Endodermal cell (in vitro differentiated cells): ENCODE measurements around the gene ELL. TPM values are rescaled to one million over a fixed set of nuclear protein-coding genes. Genes with fewer than 3 reads are reported as not detected.

ENCODE experiments used
- DNase-seq: peaks from one replicate; pipeline ENCODE4 v3.0.0-alpha.2; 2017
- H3K27ac ChIP-seq: 2 replicates; pipeline ENCODE4 v1.5.1; 2013; ENCODE audit warnings: mild to moderate bottlenecking, low read depth, low read length, moderate library complexity
- H3K27me3 ChIP-seq: 2 replicates; pipeline ENCODE4 v1.6.1; 2013; ENCODE audit warnings: mild to moderate bottlenecking, low read length, moderate library complexity; ENCODE audit not compliant: insufficient read depth, control insufficient read depth, poor library complexity, severe bottlenecking
- H3K36me3 ChIP-seq: 2 replicates; pipeline ENCODE4 v1.7.0; 2013; ENCODE audit warnings: mild to moderate bottlenecking, low read length, moderate library complexity; ENCODE audit not compliant: control insufficient read depth, insufficient read depth
- H3K4me1 ChIP-seq: one replicate; pipeline ENCODE4 v1.7.0; 2013; ENCODE audit warnings: low read length; ENCODE audit not compliant: control insufficient read depth, insufficient read depth
- H3K4me3 ChIP-seq: 2 replicates; pipeline ENCODE4 v1.5.1; 2013; ENCODE audit warnings: mild to moderate bottlenecking, low read length, moderate library complexity
- H3K9ac ChIP-seq: 2 replicates; pipeline ENCODE4 v1.6.1; 2013; ENCODE audit warnings: mild to moderate bottlenecking, low read length, moderate library complexity; ENCODE audit not compliant: poor library complexity, severe bottlenecking; ENCODE audit errors: extremely low read depth
- H3K9me3 ChIP-seq: 2 replicates; pipeline ENCODE4 v1.6.1; 2013; ENCODE audit warnings: mild to moderate bottlenecking, low read length, moderate library complexity; ENCODE audit not compliant: control insufficient read depth
- H3K27ac Mint-ChIP-seq: 2 replicates; pipeline ENCODE4 v1.8.0; 2020; ENCODE audit warnings: mixed read lengths
- H3K27me3 Mint-ChIP-seq: 2 replicates; pipeline ENCODE4 v1.8.0; 2021; ENCODE audit warnings: mild to moderate bottlenecking, mixed read lengths; ENCODE audit not compliant: insufficient read depth
- H3K36me3 Mint-ChIP-seq: 2 replicates; pipeline ENCODE4 v1.8.0; 2020; ENCODE audit warnings: low read depth, mixed read lengths
- H3K4me1 Mint-ChIP-seq: 2 replicates; pipeline ENCODE4 v1.8.0; 2020; ENCODE audit warnings: mixed read lengths
- H3K4me3 Mint-ChIP-seq: 2 replicates; pipeline ENCODE4 v1.8.0; 2020; ENCODE audit warnings: mild to moderate bottlenecking, moderate library complexity, mixed read lengths
- H3K9me3 Mint-ChIP-seq: 2 replicates; pipeline ENCODE4 v1.8.0; 2020; ENCODE audit warnings: mild to moderate bottlenecking, mixed read lengths
- WGBS, 2 experiments: methylation state at CpG; one replicate each; pipeline versions ENCODE4 v1.1.5 to v1.1.7; 2013; ENCODE audit warnings: missing lambda C conversion rate in 2 of 2, mixed read lengths in 1 of 2; ENCODE audit not compliant: insufficient coverage in 1 of 2, insufficient read length in 1 of 2; 5-methylcytosine and 5-hydroxymethylcytosine counted together
- total RNA-seq, 2 donors: library from RNA; stranded (reverse); fragmentation: NEBNext Ultra II Directional in 1 of 2; extraction: Animal tissue kit (Norgen Biotek cat#: 25700) in 1 of 2; gene quantifications; 2 replicates in 1 of 2; 3 replicates in 1 of 2; pipeline ENCODE4 v1.2.1, GENCODE V29; 2021
- TF ChIP-seq, protein P1 (sequence below): fragments of 200-600 bp; sonication (generic); conservative IDR thresholded peaks from 2 replicates; pipeline ENCODE4 v1.5.0; 2021; ENCODE audit warnings: antibody characterized with exemption, mild to moderate bottlenecking

ELL gene
- total RNA-seq, 2 donors from 2014 or later = 10.9 to 15.4 TPM

DNA sequence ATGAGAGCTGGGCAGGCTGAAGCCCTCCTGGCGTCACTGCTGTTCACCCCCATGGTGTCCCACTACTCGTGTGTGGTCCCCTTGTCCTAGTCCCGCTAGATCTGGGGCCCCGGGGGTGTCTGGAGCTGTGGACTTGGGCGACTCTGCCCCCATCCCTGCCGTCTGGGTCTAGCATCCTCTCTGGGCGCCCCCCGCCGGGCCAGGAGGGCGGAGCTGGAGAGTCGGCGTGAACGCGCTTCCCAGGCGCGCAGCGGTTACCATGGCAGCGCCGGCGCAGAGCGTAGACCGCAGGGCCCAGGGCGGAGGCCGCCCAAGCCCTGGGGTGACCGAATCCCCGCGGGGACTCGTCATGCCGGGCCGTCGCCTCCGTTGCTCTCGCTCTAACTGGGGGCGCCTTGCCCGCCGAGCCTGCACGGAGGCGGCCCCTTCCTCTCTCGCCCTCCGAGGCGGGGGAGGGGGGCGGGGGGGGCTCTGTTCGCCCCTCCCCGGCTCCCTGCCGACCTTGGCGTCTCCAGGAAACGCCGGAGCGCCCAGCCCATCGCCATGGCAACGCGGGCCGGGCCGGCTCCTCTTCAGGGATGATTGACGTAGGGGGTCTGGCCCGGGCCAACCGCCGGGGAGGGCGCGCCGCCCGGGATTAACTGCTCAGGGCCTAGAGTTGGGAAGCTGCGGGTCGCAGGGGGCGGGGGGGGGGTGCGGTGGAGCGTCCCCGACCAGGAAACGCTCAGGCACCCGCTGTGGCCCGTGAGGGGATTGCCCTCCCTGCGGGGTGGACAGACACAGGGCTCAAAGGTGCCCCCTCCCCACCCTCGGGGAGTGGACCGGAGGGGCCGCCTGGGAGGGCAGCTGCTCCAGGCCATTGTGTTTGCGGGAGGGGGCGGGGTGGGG, 92.8 kb downstream of the ELL start:
- Histone ChIP-seq H3K9ac (peak overlapping the region; percentile 69), H3K9me3 (no peaks in the 10 kb centered on the region), H3K4me3 (peak overlapping the region; percentile 58), H3K4me1 (peaks cover 7% of the 10 kb centered on the region), H3K36me3 (no peaks in the 10 kb centered on the region), H3K27ac (peak overlapping the region; percentile 94), H3K27me3 (no peaks in the 10 kb centered on the region)
- TF ChIP-seq, protein P1, sequence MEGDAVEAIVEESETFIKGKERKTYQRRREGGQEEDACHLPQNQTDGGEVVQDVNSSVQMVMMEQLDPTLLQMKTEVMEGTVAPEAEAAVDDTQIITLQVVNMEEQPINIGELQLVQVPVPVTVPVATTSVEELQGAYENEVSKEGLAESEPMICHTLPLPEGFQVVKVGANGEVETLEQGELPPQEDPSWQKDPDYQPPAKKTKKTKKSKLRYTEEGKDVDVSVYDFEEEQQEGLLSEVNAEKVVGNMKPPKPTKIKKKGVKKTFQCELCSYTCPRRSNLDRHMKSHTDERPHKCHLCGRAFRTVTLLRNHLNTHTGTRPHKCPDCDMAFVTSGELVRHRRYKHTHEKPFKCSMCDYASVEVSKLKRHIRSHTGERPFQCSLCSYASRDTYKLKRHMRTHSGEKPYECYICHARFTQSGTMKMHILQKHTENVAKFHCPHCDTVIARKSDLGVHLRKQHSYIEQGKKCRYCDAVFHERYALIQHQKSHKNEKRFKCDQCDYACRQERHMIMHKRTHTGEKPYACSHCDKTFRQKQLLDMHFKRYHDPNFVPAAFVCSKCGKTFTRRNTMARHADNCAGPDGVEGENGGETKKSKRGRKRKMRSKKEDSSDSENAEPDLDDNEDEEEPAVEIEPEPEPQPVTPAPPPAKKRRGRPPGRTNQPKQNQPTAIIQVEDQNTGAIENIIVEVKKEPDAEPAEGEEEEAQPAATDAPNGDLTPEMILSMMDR = no peak
- peaks cover 7% of the 10 kb centered on the region for H3K4me1 Mint-ChIP-seq
- 1 to 4% methylated on average over 17 to 75 of the region's 77 CpGs for WGBS, 2 experiments
- peak; percentile 97 for DNase-seq
- H3K4me3 Mint-ChIP-seq = peak overlapping the region; percentile 45
- no peaks in the 10 kb centered on the region for H3K9me3 Mint-ChIP-seq
- H3K27me3 Mint-ChIP-seq = peaks cover 7% of the 10 kb centered on the region
- no peak overlapping the region for H3K27ac Mint-ChIP-seq
- no peaks in the 10 kb centered on the region for H3K36me3 Mint-ChIP-seq

DNA sequence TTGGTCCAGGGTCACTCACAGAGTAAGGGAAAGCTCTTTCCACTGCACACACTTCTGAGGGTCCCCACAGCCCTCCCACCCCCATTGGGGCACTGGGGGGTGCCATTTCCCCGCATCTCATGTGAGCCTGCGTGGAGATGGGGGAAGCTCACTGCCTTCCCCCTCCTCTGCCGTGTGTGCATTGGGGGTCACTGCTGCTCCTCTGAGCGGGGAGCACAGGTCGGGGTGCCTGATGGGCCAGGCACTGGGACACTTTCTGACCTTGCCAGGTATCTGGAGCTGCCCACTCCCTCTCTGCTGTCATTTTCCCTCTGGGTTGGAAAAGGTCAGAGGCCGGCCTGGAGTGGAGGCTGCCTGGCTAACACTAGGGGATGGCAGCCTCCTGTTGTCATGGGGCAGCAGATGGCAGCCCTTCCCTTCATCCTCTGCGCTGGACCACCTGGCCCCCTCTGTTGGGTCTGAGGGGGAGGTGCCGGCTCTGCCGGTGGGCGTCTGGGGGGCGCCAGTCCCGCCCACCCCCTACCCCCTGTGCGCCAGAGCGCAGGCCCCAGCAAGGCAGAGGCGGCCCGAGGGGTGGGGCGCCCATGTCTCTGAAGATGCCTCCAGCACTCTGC, 93.6 kb downstream of the ELL start:
- DNase-seq = no peak
- peaks cover 7% of the 10 kb centered on the region for H3K4me1 ChIP-seq
- H3K9me3 ChIP-seq = no peaks in the 10 kb centered on the region
- TF ChIP-seq, protein P1 = no peak
- WGBS, 2 experiments = 54 to 94% methylated on average over 6 to 17 of the region's 17 CpGs
- Mint-ChIP-seq H3K9me3 (no peaks in the 10 kb centered on the region), H3K27me3 (peaks cover 9% of the 10 kb centered on the region), H3K4me3 (peak overlapping the region; percentile 45), H3K36me3 (no peaks in the 10 kb centered on the region), H3K4me1 (peaks cover 9% of the 10 kb centered on the region), H3K27ac (no peak overlapping the region)
- no peak overlapping the region for H3K9ac ChIP-seq
- H3K27me3 ChIP-seq = no peaks in the 10 kb centered on the region
- H3K4me3 ChIP-seq = no peak overlapping the region
- no peaks in the 10 kb centered on the region for H3K36me3 ChIP-seq
- peak overlapping the region; percentile 94 for H3K27ac ChIP-seq

DNA sequence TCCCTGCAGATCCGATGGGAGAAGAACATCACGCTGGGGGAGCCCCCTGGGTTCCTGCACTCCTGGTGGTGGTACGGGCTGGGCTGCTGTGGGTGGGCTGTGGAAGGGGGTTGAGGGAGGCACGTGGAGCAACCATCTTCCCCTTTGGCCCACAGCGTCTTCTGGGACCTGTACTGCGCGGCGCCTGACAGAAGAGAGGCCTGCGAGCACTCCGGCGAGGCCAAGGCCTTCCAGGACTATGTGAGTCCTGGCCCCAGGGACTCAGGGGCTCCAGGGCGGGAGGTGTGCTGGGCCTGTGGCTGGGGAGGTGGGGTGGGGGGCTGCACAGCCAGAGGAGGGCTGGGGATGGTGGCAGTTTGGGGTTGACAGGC, 94.1 kb downstream of the ELL start:
- Histone ChIP-seq H3K27ac (peak overlapping the region; percentile 94), H3K4me1 (peaks cover 2% of the 10 kb centered on the region)

More for the DNA sequence above, 94.1 kb downstream of the ELL start:
- Mint-ChIP-seq H3K9me3 (no peaks in the 10 kb centered on the region), H3K27ac (no peak overlapping the region), H3K27me3 (peaks cover 15% of the 10 kb centered on the region), H3K4me3 (no peak overlapping the region), H3K4me1 (peaks cover 9% of the 10 kb centered on the region), H3K36me3 (no peaks in the 10 kb centered on the region)
- Histone ChIP-seq H3K9me3 (no peaks in the 10 kb centered on the region), H3K27me3 (no peaks in the 10 kb centered on the region), H3K4me3 (no peak overlapping the region), H3K36me3 (no peaks in the 10 kb centered on the region), H3K9ac (no peak overlapping the region)
- DNase-seq = no peak
- 94% methylated on average over 12 of the region's 12 CpGs; no CpG with 5 or more reads in 1 of the 2 experiments for WGBS, 2 experiments
- TF ChIP-seq, protein P1 = no peak
